Hepatocyte (in vitro differentiated cells): ENCODE results near the gene PRXL2B. TPM values are rescaled to one million over a fixed set of nuclear protein-coding genes. Genes with fewer than 3 reads are reported as not detected.
"Not testable (repeated sequence)": the region's sequence is repeated elsewhere in the genome, so short reads cannot be mapped to it uniquely, and the experiment has no call there.

ENCODE experiments used
- DNase-seq: peaks from one replicate; pipeline ENCODE4 v3.0.0-alpha.2; 2016; ENCODE audit warnings: low spot score
- H2AFZ ChIP-seq: fragments of 200-600 bp; sonication (generic); 2 replicates; pipeline ENCODE4 v1.6.0; 2016; ENCODE audit warnings: antibody characterized with exemption, mild to moderate bottlenecking
- H3K27ac ChIP-seq: fragments of 200-600 bp; sonication (generic); 2 replicates; pipeline ENCODE4 v1.5.1; 2016; ENCODE audit warnings: mild to moderate bottlenecking
- H3K27me3 ChIP-seq: fragments of 200-600 bp; sonication (generic); 2 replicates; pipeline ENCODE4 v1.6.1; 2016
- H3K36me3 ChIP-seq: fragments of 200-600 bp; sonication (generic); replicated peaks from 2 replicates; pipeline ENCODE4 v1.5.1; 2016; ENCODE audit warnings: low read depth; ENCODE audit not compliant: insufficient read depth
- H3K4me1 ChIP-seq: fragments of 200-600 bp; sonication (generic); 2 replicates; pipeline ENCODE4 v1.5.1; 2016; ENCODE audit warnings: mild to moderate bottlenecking, moderate library complexity; ENCODE audit not compliant: insufficient read depth
- H3K4me2 ChIP-seq: fragments of 200-600 bp; sonication (generic); 2 replicates; pipeline ENCODE4 v1.6.0; 2016
- H3K4me3 ChIP-seq: fragments of 200-600 bp; sonication (generic); 2 replicates; pipeline ENCODE4 v1.5.1; 2016; ENCODE audit warnings: mild to moderate bottlenecking
- H3K79me2 ChIP-seq: fragments of 200-600 bp; sonication (generic); 2 replicates; pipeline ENCODE4 v1.6.0; 2017; ENCODE audit warnings: mild to moderate bottlenecking
- H3K9me2 ChIP-seq: fragments of 200-600 bp; sonication (generic); replicated peaks from 2 replicates; pipeline ENCODE4 v1.6.0; 2017; ENCODE audit warnings: mild to moderate bottlenecking; ENCODE audit not compliant: insufficient read depth
- H3K9me3 ChIP-seq: fragments of 200-600 bp; sonication (generic); 2 replicates; pipeline ENCODE4 v1.5.1; 2016; ENCODE audit warnings: low read depth, mild to moderate bottlenecking
- H4K20me1 ChIP-seq: fragments of 200-600 bp; sonication (generic); 2 replicates; pipeline ENCODE4 v1.6.0; 2016; ENCODE audit warnings: mild to moderate bottlenecking; ENCODE audit not compliant: insufficient read depth, poor library complexity, severe bottlenecking
- EZH2 ChIP-seq: fragments of 200-600 bp; sonication (generic); IDR thresholded peaks from 2 replicates; pipeline ENCODE4 v1.6.1; 2016; ENCODE audit warnings: antibody characterized with exemption, mild to moderate bottlenecking, borderline replicate concordance
- EZH2phosphoT487 ChIP-seq: fragments of 200-600 bp; sonication (generic); IDR thresholded peaks from one replicate; pipeline ENCODE4 v1.6.1; 2018; ENCODE audit warnings: antibody characterized with exemption, mild to moderate bottlenecking, low read depth, moderate library complexity; ENCODE audit not compliant: unreplicated experiment, severe bottlenecking
- WGBS: methylation state at CpG from one replicate; pipeline ENCODE4 v1.1.6; 2016; ENCODE audit warnings: low lambda C conversion rate; ENCODE audit errors: missing lambda C conversion rate; 5-methylcytosine and 5-hydroxymethylcytosine counted together
- polyA plus RNA-seq: library from polyadenylated mRNA; unstranded; fragments of >200 nt; fragmentation: Nextera tagmentation; extraction: Ambion mirVana; gene quantifications from 2 replicates; pipeline ENCODE4 v1.2.1, GENCODE V29; 2016
- total RNA-seq: library from RNA; depleted of rRNA; stranded (reverse); fragments of >200 nt; gene quantifications from 2 replicates; pipeline ENCODE4 v1.2.3, GENCODE V29; 2014
- TF ChIP-seq, protein P1 (sequence below): fragments of 200-600 bp; sonication (generic); IDR thresholded peaks from 2 replicates; pipeline ENCODE4 v1.5.1; 2016; ENCODE audit warnings: antibody characterized with exemption, mild to moderate bottlenecking; ENCODE audit not compliant: poor library complexity

PRXL2B gene
- total and polyA plus RNA-seq, 2 experiments from 2014 or later, result 36.7 to 41.4 TPM

DNA sequence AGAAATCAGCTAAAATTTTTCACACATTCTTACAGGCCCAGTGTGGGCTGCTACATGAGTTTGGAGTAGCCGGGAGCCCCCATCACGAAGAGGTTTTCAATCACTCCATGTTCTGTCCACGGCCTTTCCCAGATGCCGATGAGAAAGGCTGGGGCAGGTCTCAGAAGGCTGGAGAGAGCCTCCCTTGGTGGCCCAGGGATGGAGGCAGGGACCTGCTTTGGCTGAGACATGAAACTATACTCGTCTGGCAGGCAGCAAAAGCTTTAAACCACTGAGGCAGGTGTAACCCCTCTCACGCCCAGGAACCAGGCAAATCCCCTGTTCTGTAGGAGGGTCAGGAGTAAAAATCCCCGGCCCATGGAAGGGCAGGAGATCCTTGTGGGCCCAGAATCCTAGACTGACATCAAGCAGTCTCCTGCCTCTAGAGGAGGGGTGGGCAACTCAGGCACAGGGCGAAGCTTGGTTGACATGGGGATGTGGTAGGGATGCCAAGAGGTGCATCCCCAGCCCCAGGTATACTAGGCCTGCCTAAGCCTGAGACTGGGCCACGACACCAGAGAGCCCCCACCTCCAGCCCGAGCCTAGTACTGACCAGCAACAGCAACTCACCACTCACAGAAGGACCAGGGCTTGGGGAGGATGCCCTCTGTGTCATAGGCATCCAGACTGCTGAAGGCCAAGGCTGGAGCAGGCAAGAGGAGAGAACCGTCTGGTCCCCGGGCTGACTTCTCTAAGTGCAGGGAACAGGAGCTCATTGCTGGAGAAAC is 37.2 kb downstream of the PRXL2B start:
- H3K4me3 ChIP-seq, result no peak overlapping the region
- no peaks in the 10 kb centered on the region for H3K9me3 ChIP-seq
- H3K9me2 ChIP-seq, result no peaks in the 10 kb centered on the region
- no peak overlapping the region for H2AFZ ChIP-seq
- 86% methylated on average over 12 of the region's 12 CpGs for WGBS
- no peak overlapping the region for H3K27ac ChIP-seq
- H3K36me3 ChIP-seq, result no peaks in the 10 kb centered on the region
- H3K27me3 ChIP-seq, result peaks cover 34% of the 10 kb centered on the region
- H3K4me2 ChIP-seq, result no peak overlapping the region
- no peaks in the 10 kb centered on the region for H3K4me1 ChIP-seq
- TF ChIP-seq EZH2phosphoT487, result no peak
- no peak for TF ChIP-seq EZH2
- TF ChIP-seq, protein P1, sequence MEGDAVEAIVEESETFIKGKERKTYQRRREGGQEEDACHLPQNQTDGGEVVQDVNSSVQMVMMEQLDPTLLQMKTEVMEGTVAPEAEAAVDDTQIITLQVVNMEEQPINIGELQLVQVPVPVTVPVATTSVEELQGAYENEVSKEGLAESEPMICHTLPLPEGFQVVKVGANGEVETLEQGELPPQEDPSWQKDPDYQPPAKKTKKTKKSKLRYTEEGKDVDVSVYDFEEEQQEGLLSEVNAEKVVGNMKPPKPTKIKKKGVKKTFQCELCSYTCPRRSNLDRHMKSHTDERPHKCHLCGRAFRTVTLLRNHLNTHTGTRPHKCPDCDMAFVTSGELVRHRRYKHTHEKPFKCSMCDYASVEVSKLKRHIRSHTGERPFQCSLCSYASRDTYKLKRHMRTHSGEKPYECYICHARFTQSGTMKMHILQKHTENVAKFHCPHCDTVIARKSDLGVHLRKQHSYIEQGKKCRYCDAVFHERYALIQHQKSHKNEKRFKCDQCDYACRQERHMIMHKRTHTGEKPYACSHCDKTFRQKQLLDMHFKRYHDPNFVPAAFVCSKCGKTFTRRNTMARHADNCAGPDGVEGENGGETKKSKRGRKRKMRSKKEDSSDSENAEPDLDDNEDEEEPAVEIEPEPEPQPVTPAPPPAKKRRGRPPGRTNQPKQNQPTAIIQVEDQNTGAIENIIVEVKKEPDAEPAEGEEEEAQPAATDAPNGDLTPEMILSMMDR, result no peak
- H3K79me2 ChIP-seq, result no peaks in the 10 kb centered on the region
- DNase-seq, result no peak
- H4K20me1 ChIP-seq, result no peaks in the 10 kb centered on the region

DNA sequence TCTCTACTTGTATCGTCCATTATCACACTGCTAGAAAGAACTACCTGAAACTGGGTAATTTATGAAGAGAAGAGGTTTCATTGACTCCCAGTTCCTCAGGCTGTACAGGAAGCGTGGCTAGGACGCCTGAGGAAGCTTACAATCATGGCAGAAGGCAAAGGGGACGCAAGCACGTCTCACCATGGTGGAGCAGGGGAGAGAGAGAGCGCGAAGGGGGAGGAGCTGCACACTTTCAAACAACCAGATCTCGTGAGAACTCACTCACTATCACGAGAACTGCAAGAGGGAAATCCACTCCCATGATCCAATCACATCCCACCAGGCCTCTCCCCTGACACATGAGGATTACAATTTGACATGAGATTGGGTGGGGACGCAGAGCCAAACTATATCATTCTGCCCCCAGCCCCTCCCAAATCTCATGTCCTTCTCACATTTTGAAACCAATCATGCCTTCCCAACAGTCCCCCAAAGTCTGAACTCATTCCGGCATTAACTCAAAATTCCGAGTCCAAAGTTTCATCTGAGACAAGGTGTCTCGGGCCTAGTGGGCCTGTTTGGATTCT is 38.2 kb downstream of the PRXL2B start:
- H3K4me1 ChIP-seq, result no peaks in the 10 kb centered on the region
- TF ChIP-seq EZH2, result no peak
- TF ChIP-seq EZH2phosphoT487, result no peak
- TF ChIP-seq, protein P1, result no peak
- no peak overlapping the region for H2AFZ ChIP-seq
- H3K79me2 ChIP-seq, result no peaks in the 10 kb centered on the region
- H3K9me3 ChIP-seq, result no peaks in the 10 kb centered on the region
- peaks cover 45% of the 10 kb centered on the region for H3K27me3 ChIP-seq
- no peak overlapping the region for H3K4me2 ChIP-seq
- 78% methylated on average over 13 of the region's 13 CpGs for WGBS
- H3K9me2 ChIP-seq, result no peaks in the 10 kb centered on the region
- H3K36me3 ChIP-seq, result no peaks in the 10 kb centered on the region
- no peak overlapping the region for H3K27ac ChIP-seq
- no peak for DNase-seq
- H3K4me3 ChIP-seq, result no peak overlapping the region
- H4K20me1 ChIP-seq, result no peaks in the 10 kb centered on the region

DNA sequence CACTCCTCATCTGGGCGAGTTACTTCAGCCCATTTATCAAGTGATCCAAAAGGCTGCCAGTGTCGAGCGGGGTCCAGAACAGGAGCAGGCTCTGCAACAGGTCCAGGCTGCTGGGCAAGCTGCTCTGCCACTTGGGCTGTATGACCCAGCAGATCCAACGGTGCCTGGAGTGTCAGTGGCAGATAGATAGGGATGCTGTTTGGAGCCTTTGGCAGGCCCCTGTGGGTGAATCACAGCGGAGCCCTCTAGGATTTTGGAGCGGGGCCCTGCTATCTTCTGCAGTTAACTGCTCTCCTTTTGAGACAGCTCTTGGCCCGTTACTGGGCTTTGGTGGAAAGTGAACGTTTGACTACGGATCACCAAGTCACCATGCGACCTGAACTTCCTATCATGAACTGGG is 38.7 kb downstream of the PRXL2B start:
- no peaks in the 10 kb centered on the region for H3K9me2 ChIP-seq
- H4K20me1 ChIP-seq, result no peaks in the 10 kb centered on the region
- H3K27ac ChIP-seq, result no peak overlapping the region
- no peaks in the 10 kb centered on the region for H3K4me1 ChIP-seq
- peaks cover 48% of the 10 kb centered on the region for H3K27me3 ChIP-seq
- no peak for DNase-seq
- WGBS, result 88% methylated on average over 10 of the region's 10 CpGs
- H3K4me3 ChIP-seq, result no peak overlapping the region
- no peak for TF ChIP-seq EZH2
- TF ChIP-seq, protein P1, result no peak
- TF ChIP-seq EZH2phosphoT487, result no peak
- no peaks in the 10 kb centered on the region for H3K79me2 ChIP-seq
- H3K36me3 ChIP-seq, result no peaks in the 10 kb centered on the region
- no peak overlapping the region for H3K4me2 ChIP-seq
- no peaks in the 10 kb centered on the region for H3K9me3 ChIP-seq
- no peak overlapping the region for H2AFZ ChIP-seq

DNA sequence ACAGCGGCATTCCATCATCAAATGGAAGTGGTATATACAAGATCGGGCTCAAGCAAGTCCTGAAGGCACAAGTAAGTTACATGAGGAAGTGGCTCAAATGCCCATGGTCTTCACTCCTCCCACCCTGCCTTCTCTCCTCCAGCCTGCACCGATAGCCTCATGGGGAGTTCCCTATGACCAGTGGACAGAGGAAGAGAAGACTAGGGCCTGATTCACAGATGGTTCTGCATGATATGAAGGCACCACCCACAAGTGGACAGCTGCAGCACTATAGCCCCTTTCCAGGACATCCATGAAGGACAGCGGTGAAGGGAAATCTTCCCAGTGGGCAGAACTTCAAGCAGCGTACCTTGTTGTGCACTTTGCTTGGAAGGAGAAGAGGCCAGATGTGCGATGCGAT is 39.2 kb downstream of the PRXL2B start:
- not testable (repeated sequence) for H3K4me1 ChIP-seq, H3K9me3 ChIP-seq, H3K36me3 ChIP-seq, H3K79me2 ChIP-seq, H3K9me2 ChIP-seq, H4K20me1 ChIP-seq, DNase-seq, H2AFZ ChIP-seq, H3K4me3 ChIP-seq, H3K4me2 ChIP-seq, H3K27ac ChIP-seq
- 86% methylated on average over 7 of the region's 7 CpGs for WGBS
- H3K27me3 ChIP-seq, result peaks cover 48% of the 10 kb centered on the region
